ENCODE measurements around the gene DIPK2B.

Gene DIPK2B

GRCh38 chrX:45200741-45201234, at the start of gene DIPK2B:
TSS of gene DIPK2B (minus strand) at chrX:45200876. CDS start at chrX:45200826, 50 bp downstream.
- DNase-seq (ENCODE audit: low spot score) = no peak

- DNase-seq (ENCODE audit: low spot score) = no peak
Measured at GRCh38 chrX:45240301-45240700, 39.6 kb upstream of the DIPK2B start.

- DNase-seq (ENCODE audit: low spot score) = no peak
Measured at GRCh38 chrX:45238489-45238888, 37.8 kb upstream of the DIPK2B start.

- no peak for DNase-seq (ENCODE audit: low spot score)
Measured at GRCh38 chrX:45233531-45233930, 32.9 kb upstream of the DIPK2B start.

GRCh38 chrX:45232139-45232538, 31.5 kb upstream of the DIPK2B start:
- DNase-seq (ENCODE audit: low spot score) = peak; percentile 0

GRCh38 chrX:45230410-45230809, 29.7 kb upstream of the DIPK2B start:
- no peak for DNase-seq (ENCODE audit: low spot score)

GRCh38 chrX:45229348-45229747, 28.7 kb upstream of the DIPK2B start:
- no peak for DNase-seq (ENCODE audit: low spot score)

- DNase-seq (ENCODE audit: low spot score) = no peak
Measured at GRCh38 chrX:45228126-45228525, 27.4 kb upstream of the DIPK2B start.

- DNase-seq (ENCODE audit: low spot score) = no peak
Measured at GRCh38 chrX:45208121-45208856, 7.6 kb upstream of the DIPK2B start.

GRCh38 chrX:45202171-45202570, 1.5 kb upstream of the DIPK2B start:
- DNase-seq (ENCODE audit: low spot score) = no peak

- no peak for DNase-seq (ENCODE audit: low spot score)
Measured at GRCh38 chrX:45198706-45199105, 2.0 kb downstream of the DIPK2B start.

GRCh38 chrX:45198301-45198700, 2.4 kb downstream of the DIPK2B start:
- DNase-seq (ENCODE audit: low spot score) = no peak

- no peak for DNase-seq (ENCODE audit: low spot score)
Measured at GRCh38 chrX:45196701-45197100, 4.0 kb downstream of the DIPK2B start.

GRCh38 chrX:45191820-45192409, 8.8 kb downstream of the DIPK2B start:
- no peak for DNase-seq (ENCODE audit: low spot score)

GRCh38 chrX:45191383-45191782, 9.3 kb downstream of the DIPK2B start:
- DNase-seq (ENCODE audit: low spot score) = no peak

- no peak for DNase-seq (ENCODE audit: low spot score)
Measured at GRCh38 chrX:45187731-45188130, 12.9 kb downstream of the DIPK2B start.

- DNase-seq (ENCODE audit: low spot score) = no peak
Measured at GRCh38 chrX:45186643-45187026, 14.0 kb downstream of the DIPK2B start.

- DNase-seq (ENCODE audit: low spot score) = no peak
Measured at GRCh38 chrX:45184211-45184610, 16.5 kb downstream of the DIPK2B start.

GRCh38 chrX:45172890-45173289, 27.8 kb downstream of the DIPK2B start:
- no peak for DNase-seq (ENCODE audit: low spot score)

GRCh38 chrX:45166781-45167180, 33.9 kb downstream of the DIPK2B start:
- no peak for DNase-seq (ENCODE audit: low spot score)

GRCh38 chrX:45165726-45166125, 35.0 kb downstream of the DIPK2B start:
- no peak for DNase-seq (ENCODE audit: low spot score)

GRCh38 chrX:45164995-45165394, 35.7 kb downstream of the DIPK2B start:
- no peak for DNase-seq (ENCODE audit: low spot score)

- no peak for DNase-seq (ENCODE audit: low spot score)
Measured at GRCh38 chrX:45164021-45164621, 36.6 kb downstream of the DIPK2B start.
